GM18951 (cell line): ENCODE results near the gene PEX16.
"Not testable (repeated sequence)": the region's sequence is repeated elsewhere in the genome, so short reads cannot be mapped to it uniquely, and the experiment has no call there.

Source experiments
- POLR2A ChIP-seq: IDR thresholded peaks from 4 replicates; pipeline ENCODE4 v1.6.1; 2011; ENCODE audit warnings: mild to moderate bottlenecking; ENCODE audit not compliant: insufficient read length, insufficient read depth; ENCODE audit errors: extremely low read depth
- in situ Hi-C: fragments of 300-500 bp; cut with MboI; formaldehyde crosslinking; loops from one replicate; pipeline ENCODE4 v1.12.0; 2022; ENCODE audit warnings: low sequenced_read_pairs, mixed read lengths, inconsistent platforms; ENCODE audit not compliant: unreplicated experiment

Gene PEX16

GRCh38 chr11:45905095-45905494 is 12.6 kb downstream of the PEX16 start:
- in situ Hi-C loops: no loop called here

GRCh38 chr11:45904309-45904915 is 13.3 kb downstream of the PEX16 start:
- no peak for TF ChIP-seq POLR2A
- in situ Hi-C loops: no loop called here

More at GRCh38 chr11:45905095-45905494, 12.6 kb downstream of the PEX16 start:
- no peak for TF ChIP-seq POLR2A

- no peak for TF ChIP-seq POLR2A
- in situ Hi-C loops: no loop called here
Measured at GRCh38 chr11:45902452-45903380, 15.0 kb downstream of the PEX16 start.

DNA sequence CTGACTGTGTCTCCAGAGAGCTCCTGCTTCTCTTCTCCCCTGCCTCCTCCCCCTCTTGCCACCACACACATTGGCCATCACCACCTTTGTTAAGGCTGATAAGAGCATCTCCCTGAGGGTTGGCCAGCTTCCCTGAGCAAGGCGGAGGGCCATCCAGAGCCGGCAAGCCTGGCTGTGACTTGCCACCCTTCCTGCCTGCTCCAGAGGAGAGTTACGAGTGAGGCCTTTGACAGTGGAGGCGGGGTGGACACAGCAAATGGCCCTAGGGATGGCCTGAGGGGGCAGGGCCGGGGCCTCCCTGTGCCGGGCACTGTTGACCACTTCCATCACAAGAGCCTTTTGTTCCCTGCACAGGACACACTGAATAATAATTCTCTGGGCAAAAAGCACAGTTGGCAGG is 16.1 kb downstream of the PEX16 start:
- in situ Hi-C loops: no loop called here
- TF ChIP-seq POLR2A: no peak

GRCh38 chr11:45900916-45901617 is 16.6 kb downstream of the PEX16 start:
- no peak for TF ChIP-seq POLR2A
- in situ Hi-C loops: no loop called here

DNA sequence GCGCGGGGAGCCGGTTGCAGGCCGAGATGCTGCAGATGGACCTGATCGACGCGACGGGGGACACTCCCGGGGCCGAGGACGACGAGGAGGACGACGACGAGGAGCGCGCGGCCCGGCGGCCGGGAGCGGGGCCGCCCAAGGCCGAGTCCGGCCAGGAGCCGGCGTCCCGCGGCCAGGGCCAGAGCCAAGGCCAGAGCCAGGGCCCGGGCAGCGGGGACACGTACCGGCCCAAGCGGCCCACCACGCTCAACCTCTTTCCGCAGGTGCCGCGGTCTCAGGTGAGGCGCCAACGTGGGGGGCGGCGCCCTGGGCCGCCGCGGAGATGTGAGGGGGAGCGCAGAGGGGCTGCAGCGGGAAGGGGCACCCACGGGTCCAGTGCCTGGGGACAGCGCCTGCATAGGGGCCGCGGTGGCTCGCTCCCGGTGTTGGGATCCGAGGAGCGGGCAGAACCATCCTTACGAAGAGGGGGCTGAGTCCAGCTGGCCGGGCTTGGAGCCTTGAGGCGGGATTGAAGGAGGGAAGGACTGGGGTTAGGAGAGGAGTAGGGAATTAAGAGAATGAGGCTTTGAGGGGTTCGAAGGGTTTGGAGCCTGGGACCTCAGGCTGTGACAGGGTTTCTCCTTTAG is 17.4 kb downstream of the PEX16 start:
- in situ Hi-C loops: not testable (repeated sequence)

DNA sequence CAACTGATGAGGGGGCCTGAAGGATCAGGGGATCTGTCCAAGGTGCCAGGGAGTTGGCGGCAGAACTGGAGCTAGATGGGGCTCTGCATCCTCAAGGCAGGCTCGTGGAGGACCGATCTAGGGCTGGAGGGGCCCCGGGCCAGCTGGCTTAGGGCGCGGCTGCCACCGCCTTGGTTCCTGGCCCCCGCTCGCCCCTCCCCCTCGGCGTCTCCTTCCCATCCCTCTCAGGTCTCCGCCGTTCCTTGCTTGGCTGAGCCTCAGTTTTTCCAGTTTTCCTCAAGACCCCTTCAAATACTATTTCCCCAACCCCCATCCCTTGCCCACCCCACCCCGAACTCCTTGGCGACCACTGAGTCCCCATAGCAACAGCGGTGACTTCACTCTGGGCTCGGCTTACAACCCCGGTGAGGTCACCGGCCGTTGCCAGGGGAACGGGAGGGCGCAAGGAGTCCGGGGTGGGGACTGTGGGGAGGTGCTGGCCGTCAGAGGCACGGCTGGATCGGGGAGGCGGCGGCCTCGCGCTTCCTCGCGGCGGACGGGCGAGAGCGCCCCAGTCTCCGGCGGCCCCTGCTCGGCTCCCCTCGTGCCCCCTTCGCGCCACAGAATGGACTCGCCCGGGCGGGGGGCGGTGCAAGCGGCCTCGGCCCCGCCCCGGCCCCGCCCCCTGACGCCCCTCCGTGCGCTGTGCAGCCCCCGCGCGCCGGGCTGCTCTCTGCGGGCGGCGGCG is 18.1 kb downstream of the PEX16 start:
- in situ Hi-C loops: no loop called here
- TF ChIP-seq POLR2A: no peak

DNA sequence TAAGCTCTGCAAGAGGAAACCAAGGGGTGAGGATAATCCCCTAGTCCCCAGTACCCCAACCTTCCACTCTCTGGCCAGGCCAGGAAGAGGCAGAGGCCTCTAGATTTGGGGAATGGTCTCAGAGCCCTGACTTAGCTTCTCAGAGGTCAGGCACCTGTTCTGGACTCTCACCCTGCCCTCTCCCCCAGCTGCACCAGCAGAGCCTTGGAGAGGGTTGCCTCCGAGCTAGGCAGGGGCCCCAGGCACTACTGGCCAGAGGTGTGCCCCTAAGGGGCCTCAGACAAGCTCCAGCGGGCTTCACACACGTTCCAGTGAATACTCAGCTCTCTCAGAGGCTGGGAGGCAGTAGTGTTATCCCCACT is 18.6 kb downstream of the PEX16 start:
- in situ Hi-C loops: no loop called here
- no peak for TF ChIP-seq POLR2A

DNA sequence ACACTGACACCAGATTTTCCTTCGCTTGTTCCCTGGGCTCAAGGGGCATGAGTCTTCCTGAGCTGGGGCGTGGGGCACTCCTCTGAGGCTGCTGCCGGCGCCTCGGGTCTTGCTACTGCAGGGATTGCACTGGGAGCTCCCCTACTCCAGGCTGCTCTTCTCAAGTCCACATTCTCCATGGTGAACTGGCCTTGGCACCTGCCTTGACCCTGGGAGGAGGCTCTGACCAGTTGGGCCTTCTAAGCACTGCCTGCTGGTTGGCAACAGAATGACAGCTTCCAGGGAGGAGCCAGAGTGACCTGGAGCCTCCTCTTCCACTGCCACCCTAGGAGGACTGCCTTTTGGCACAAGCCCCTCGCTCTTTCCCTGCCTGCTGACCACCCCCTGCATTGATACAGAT is 20.1 kb downstream of the PEX16 start:
- TF ChIP-seq POLR2A: no peak
- in situ Hi-C loops: no loop called here

DNA sequence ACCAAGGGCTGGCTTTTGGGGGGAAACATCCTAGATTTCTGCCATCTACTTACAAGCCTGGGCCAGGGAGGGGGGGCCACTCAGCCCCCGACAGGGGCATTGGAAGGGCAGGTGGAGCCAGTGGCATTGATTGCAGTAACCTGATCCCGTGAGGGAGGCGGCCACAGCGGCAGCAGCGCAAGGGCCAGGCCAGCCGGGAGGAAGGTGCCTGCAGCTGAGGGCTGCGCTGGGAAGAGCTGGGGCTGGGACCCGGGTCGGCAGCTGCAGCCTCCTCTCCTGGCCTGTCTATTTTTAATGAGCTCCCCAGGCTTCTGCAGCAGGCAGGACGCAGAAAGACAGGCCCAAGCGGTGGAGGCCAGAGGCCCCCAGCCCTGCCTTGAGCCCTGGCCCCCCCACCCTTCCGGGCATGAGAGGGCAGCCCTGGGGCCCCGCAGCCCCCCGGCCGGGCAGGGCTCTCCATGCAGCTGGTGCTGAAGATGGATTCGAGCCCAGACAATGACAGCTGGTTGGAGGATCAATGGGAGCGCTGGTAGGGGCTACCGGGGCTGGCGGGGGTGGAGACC is 21.2 kb downstream of the PEX16 start:
- in situ Hi-C loops: no loop called here
- no peak for TF ChIP-seq POLR2A

DNA sequence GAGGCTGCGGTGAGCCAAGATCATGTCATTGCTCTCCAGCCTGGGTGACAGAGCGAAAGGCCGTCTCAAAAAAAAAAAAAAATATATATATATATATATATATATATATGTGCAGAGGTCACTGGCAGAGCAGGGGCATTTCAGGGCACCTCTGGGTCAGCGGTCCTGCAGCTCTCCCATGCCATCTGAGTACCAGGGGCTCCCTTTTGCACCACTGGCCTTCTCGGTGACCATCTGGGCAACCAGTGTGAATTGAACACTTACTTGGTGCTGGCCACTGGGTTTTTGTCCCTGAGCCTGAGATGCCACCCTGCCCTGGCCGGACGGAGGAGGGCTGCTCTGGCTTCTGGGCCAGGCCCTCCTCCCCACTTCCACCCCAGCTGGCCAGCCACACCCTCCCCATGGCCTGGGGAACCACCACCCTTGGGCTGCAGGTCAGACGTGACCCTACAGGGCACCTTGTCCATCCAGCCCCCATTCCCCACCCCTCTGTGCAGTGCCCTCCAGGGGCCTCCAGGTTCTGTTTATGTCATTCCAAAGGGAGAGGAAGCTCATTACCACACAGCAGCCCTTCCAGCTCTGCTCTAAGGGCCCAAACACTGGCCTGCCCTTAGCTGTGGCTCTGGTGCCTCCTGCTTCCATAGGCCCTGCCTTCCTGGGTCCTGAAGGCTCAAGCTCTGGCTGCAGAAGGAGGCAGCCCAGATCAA is 22.0 kb downstream of the PEX16 start:
- TF ChIP-seq POLR2A: no peak
- in situ Hi-C loops: no loop called here
